ENCODE measurements around the gene KLRG1. TPM values are rescaled to one million over a fixed set of nuclear protein-coding genes. Genes with fewer than 3 reads are reported as not detected.

KLRG1 gene
- total RNA-seq, 1 donor = 1.2 TPM

- DNase-seq (ENCODE audit: low read depth) = no peak
- no peak for TF ChIP-seq CTCF (IDR thresholded peaks at IDR 0.05; ENCODE audit: insufficient read depth, low read length)
- H3K4me3 ChIP-seq (ENCODE audit: low read depth, low read length) = no peak overlapping the region
These were observed 5.9 kb downstream of the KLRG1 start for GRCh38 chr12:8995021-8995775.

- no peak for TF ChIP-seq CTCF (IDR thresholded peaks at IDR 0.05; ENCODE audit: insufficient read depth, low read length)
- DNase-seq (ENCODE audit: low read depth) = peak; percentile 16
These were observed 7.5 kb downstream of the KLRG1 start for GRCh38 chr12:8996682-8997405.

GRCh38 chr12:9001233-9001632 lies 11.9 kb downstream of the KLRG1 start:
- TF ChIP-seq CTCF (IDR thresholded peaks at IDR 0.05; ENCODE audit: insufficient read depth, low read length) = no peak
- no peak overlapping the region for H3K4me3 ChIP-seq (ENCODE audit: low read depth, low read length)
- no peak for DNase-seq (ENCODE audit: low read depth)

More at GRCh38 chr12:8996682-8997405, 7.5 kb downstream of the KLRG1 start:
- H3K4me3 ChIP-seq (ENCODE audit: low read depth, low read length) = no peak overlapping the region

- no peak for DNase-seq (ENCODE audit: low read depth)
- no peak for TF ChIP-seq CTCF (IDR thresholded peaks at IDR 0.05; ENCODE audit: insufficient read depth, low read length)
- no peak overlapping the region for H3K4me3 ChIP-seq (ENCODE audit: low read depth, low read length)
These were observed 13.0 kb downstream of the KLRG1 start for GRCh38 chr12:9002335-9002734.

- no peak overlapping the region for H3K4me3 ChIP-seq (ENCODE audit: low read depth, low read length)
- no peak for TF ChIP-seq CTCF (IDR thresholded peaks at IDR 0.05; ENCODE audit: insufficient read depth, low read length)
- no peak for DNase-seq (ENCODE audit: low read depth)
These were observed 33.2 kb downstream of the KLRG1 start for GRCh38 chr12:9022592-9022991.

- no peak for DNase-seq (ENCODE audit: low read depth)
- H3K4me3 ChIP-seq (ENCODE audit: low read depth, low read length) = no peak overlapping the region
- no peak for TF ChIP-seq CTCF (IDR thresholded peaks at IDR 0.05; ENCODE audit: insufficient read depth, low read length)
These were observed 35.2 kb downstream of the KLRG1 start for GRCh38 chr12:9024512-9024911.

All from fibroblast of the aortic adventitia (primary cell).